ENCODE data around the gene PRKAG1.

Gene PRKAG1

DNA sequence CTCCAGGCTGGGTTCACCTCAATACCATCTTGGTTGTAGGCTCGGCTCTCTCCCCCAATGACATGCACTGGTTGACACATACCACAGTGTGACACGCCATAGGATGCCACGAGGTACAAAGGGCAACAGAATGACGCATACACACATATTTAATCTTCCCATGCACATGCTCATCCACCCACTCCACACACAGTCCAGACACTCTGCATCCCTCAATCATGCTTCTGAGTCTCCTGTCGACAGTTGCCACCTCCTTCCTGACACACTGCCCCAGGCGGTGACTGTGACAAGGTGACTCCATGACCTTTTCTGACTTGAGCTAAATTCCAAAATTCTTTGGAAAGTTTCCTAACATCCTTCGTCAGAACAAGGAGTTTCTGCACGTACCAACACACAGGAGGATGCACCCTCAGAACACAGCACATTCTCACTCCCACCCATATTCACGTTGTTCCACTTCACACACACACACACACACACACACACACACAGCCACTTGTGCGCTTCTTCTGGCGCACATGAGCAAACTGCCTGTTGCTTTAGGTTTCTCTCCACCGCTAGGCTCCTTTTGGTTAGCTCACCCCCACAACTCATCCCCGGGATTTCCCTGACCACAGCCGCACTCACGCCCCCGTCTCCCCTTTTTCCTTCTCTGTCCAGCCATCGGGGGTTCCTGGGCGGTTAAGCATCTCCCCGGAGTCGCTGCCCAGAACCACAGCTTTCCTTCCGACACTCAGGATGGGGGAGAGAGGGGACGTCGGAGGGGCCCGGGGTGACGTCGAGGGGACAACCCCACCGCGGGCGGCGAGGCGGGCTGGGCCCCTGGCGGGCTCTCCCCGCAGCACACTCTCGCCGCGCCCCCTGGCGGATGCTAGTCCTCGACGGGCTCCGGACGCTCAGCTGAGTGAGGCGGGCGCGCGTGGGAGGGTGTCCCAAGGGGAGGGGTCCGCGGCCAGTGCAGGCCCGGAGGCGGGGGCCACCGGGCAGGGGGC, 41.0 kb downstream of the PRKAG1 start:
- Histone ChIP-seq H3K4me3 (ENCODE audit: low read depth in 1 of 2, low read length in 2 of 2) (no peak overlapping the region), H3K36me3 (ENCODE audit: insufficient read depth, low read length) (no peaks in the 10 kb centered on the region), H3K79me2 (ENCODE audit: insufficient read depth, low read length) (no peaks in the 10 kb centered on the region), H3K4me1 (ENCODE audit: insufficient read depth, low read length) (peaks cover 9% of the 10 kb centered on the region), H3K4me2 (ENCODE audit: insufficient read depth, low read length) (peak overlapping the region; percentile 55), H4K20me1 (ENCODE audit: insufficient read depth, low read length) (no peaks in the 10 kb centered on the region), H3K27ac (ENCODE audit: low read length) (no peak overlapping the region), H3K9ac (ENCODE audit: low read depth, low read length) (no peak overlapping the region), H3K9me3 (ENCODE audit: insufficient read depth, low read length, severe bottlenecking) (no peaks in the 10 kb centered on the region), H3K27me3 (ENCODE audit: insufficient read depth, low read length, poor library complexity) (peaks cover 44% of the 10 kb centered on the region), H2AFZ (ENCODE audit: low read depth, low read length) (no peak overlapping the region; the same call in 1 of the 2 replicates)
- DNase-seq (peak; percentile 73), ATAC-seq (ENCODE audit: insufficient read depth, low read depth) (peak; percentile 94)
- TF ChIP-seq, protein P1, sequence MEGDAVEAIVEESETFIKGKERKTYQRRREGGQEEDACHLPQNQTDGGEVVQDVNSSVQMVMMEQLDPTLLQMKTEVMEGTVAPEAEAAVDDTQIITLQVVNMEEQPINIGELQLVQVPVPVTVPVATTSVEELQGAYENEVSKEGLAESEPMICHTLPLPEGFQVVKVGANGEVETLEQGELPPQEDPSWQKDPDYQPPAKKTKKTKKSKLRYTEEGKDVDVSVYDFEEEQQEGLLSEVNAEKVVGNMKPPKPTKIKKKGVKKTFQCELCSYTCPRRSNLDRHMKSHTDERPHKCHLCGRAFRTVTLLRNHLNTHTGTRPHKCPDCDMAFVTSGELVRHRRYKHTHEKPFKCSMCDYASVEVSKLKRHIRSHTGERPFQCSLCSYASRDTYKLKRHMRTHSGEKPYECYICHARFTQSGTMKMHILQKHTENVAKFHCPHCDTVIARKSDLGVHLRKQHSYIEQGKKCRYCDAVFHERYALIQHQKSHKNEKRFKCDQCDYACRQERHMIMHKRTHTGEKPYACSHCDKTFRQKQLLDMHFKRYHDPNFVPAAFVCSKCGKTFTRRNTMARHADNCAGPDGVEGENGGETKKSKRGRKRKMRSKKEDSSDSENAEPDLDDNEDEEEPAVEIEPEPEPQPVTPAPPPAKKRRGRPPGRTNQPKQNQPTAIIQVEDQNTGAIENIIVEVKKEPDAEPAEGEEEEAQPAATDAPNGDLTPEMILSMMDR (IDR thresholded peaks at IDR 0.05; ENCODE audit: borderline replicate concordance, extremely low read depth, low read length, poor library complexity, severe bottlenecking), result peak; percentile 71
- TF ChIP-seq EZH2 (IDR thresholded peaks at IDR 0.05; ENCODE audit: borderline replicate concordance, low read depth, low read length, severe bottlenecking), result peak; percentile 40

GRCh38 chr12:48973941-48974673, 44.5 kb downstream of the PRKAG1 start:
- Histone ChIP-seq H2AFZ (ENCODE audit: low read depth, low read length) (no peak overlapping the region), H3K27me3 (ENCODE audit: insufficient read depth, low read length, poor library complexity) (peaks cover 59% of the 10 kb centered on the region), H3K27ac (ENCODE audit: low read length) (no peak overlapping the region), H4K20me1 (ENCODE audit: insufficient read depth, low read length) (peaks cover 11% of the 10 kb centered on the region), H3K79me2 (ENCODE audit: insufficient read depth, low read length) (no peaks in the 10 kb centered on the region), H3K36me3 (ENCODE audit: insufficient read depth, low read length) (no peaks in the 10 kb centered on the region), H3K4me3 (ENCODE audit: low read depth in 1 of 2, low read length in 2 of 2) (no peak overlapping the region), H3K4me2 (ENCODE audit: insufficient read depth, low read length) (no peak overlapping the region), H3K9me3 (ENCODE audit: insufficient read depth, low read length, severe bottlenecking) (no peaks in the 10 kb centered on the region), H3K9ac (ENCODE audit: low read depth, low read length) (no peak overlapping the region), H3K4me1 (ENCODE audit: insufficient read depth, low read length) (peaks cover 25% of the 10 kb centered on the region)
- no peak for ATAC-seq (ENCODE audit: insufficient read depth, low read depth)
- DNase-seq, result no peak
- no peak for TF ChIP-seq EZH2 (IDR thresholded peaks at IDR 0.05; ENCODE audit: borderline replicate concordance, low read depth, low read length, severe bottlenecking)
- TF ChIP-seq, protein P1 (IDR thresholded peaks at IDR 0.05; ENCODE audit: borderline replicate concordance, extremely low read depth, low read length, poor library complexity, severe bottlenecking), result peak; percentile 46

- no peak for ATAC-seq (ENCODE audit: insufficient read depth, low read depth)
- Histone ChIP-seq H3K79me2 (ENCODE audit: insufficient read depth, low read length) (no peaks in the 10 kb centered on the region), H3K27me3 (ENCODE audit: insufficient read depth, low read length, poor library complexity) (peaks cover 56% of the 10 kb centered on the region), H3K9ac (ENCODE audit: low read depth, low read length) (no peak overlapping the region), H3K4me1 (ENCODE audit: insufficient read depth, low read length) (peaks cover 25% of the 10 kb centered on the region), H2AFZ (ENCODE audit: low read depth, low read length) (no peak overlapping the region), H3K9me3 (ENCODE audit: insufficient read depth, low read length, severe bottlenecking) (no peaks in the 10 kb centered on the region), H3K27ac (ENCODE audit: low read length) (no peak overlapping the region), H3K36me3 (ENCODE audit: insufficient read depth, low read length) (no peaks in the 10 kb centered on the region), H3K4me2 (ENCODE audit: insufficient read depth, low read length) (no peak overlapping the region), H4K20me1 (ENCODE audit: insufficient read depth, low read length) (peaks cover 11% of the 10 kb centered on the region), H3K4me3 (ENCODE audit: low read depth in 1 of 2, low read length in 2 of 2) (no peak overlapping the region)
- TF ChIP-seq, protein P1 (IDR thresholded peaks at IDR 0.05; ENCODE audit: borderline replicate concordance, extremely low read depth, low read length, poor library complexity, severe bottlenecking), result no peak
- no peak for TF ChIP-seq EZH2 (IDR thresholded peaks at IDR 0.05; ENCODE audit: borderline replicate concordance, low read depth, low read length, severe bottlenecking)
- DNase-seq, result no peak
Measured at GRCh38 chr12:48973531-48973930, 45.0 kb downstream of the PRKAG1 start.

Data from DND-41 (cell line).